ENCODE data around the gene POU1F1.

Gene POU1F1

GRCh38 chr3:87227104-87227834 lies 49.1 kb downstream of the POU1F1 start, which contains the start of gene CHMP2B:
CHMP2B (plus strand) TSS chr3:87227309; CDS start chr3:87227523, 214 bp downstream.
- DNase-seq (peak; percentile 91), ATAC-seq (ENCODE audit: insufficient read depth, low read depth) (peak; percentile 95)
- H3K79me2 ChIP-seq (ENCODE audit: insufficient read depth, low read length), result peaks cover 51% of the 10 kb centered on the region
- peak within 1 kb of the TSS; percentile 83 for H3K9ac ChIP-seq (ENCODE audit: low read depth, low read length)
- no peaks in the 10 kb centered on the region for H3K36me3 ChIP-seq (ENCODE audit: insufficient read depth, low read length)
- peak within 1 kb of the TSS; percentile 80 for H3K27ac ChIP-seq (ENCODE audit: low read length)
- H3K27me3 ChIP-seq (ENCODE audit: insufficient read depth, low read length, poor library complexity), result peaks cover 2% of the 10 kb centered on the region
- peaks cover 33% of the 10 kb centered on the region for H3K4me1 ChIP-seq (ENCODE audit: insufficient read depth, low read length)
- no peaks in the 10 kb centered on the region for H3K9me3 ChIP-seq (ENCODE audit: insufficient read depth, low read length, severe bottlenecking)
- peak within 1 kb of the TSS; percentile 84 for H3K4me2 ChIP-seq (ENCODE audit: insufficient read depth, low read length)
- H2AFZ ChIP-seq (ENCODE audit: low read depth, low read length), result peak within 1 kb of the TSS; percentile 87
- peaks cover 6% of the 10 kb centered on the region; the same call in 1 of the 2 replicates for H4K20me1 ChIP-seq (ENCODE audit: insufficient read depth, low read length)
- no peak for TF ChIP-seq CTCF (IDR thresholded peaks at IDR 0.05; ENCODE audit: borderline replicate concordance, extremely low read depth, low read length, poor library complexity, severe bottlenecking)
- no peak for TF ChIP-seq EZH2 (IDR thresholded peaks at IDR 0.05; ENCODE audit: borderline replicate concordance, low read depth, low read length, severe bottlenecking)
- H3K4me3 ChIP-seq (ENCODE audit: low read depth in 1 of 2, low read length in 2 of 2), result peak within 1 kb of the TSS; percentile 86 to 91

- H3K27ac ChIP-seq (ENCODE audit: low read length), result no peak overlapping the region
- no peak overlapping the region for H3K9ac ChIP-seq (ENCODE audit: low read depth, low read length)
- TF ChIP-seq CTCF (IDR thresholded peaks at IDR 0.05; ENCODE audit: borderline replicate concordance, extremely low read depth, low read length, poor library complexity, severe bottlenecking) (no peak), EZH2 (IDR thresholded peaks at IDR 0.05; ENCODE audit: borderline replicate concordance, low read depth, low read length, severe bottlenecking) (no peak)
- H3K4me3 ChIP-seq (ENCODE audit: low read depth in 1 of 2, low read length in 2 of 2), result no peak overlapping the region
- no peak overlapping the region for H2AFZ ChIP-seq (ENCODE audit: low read depth, low read length)
- ATAC-seq (ENCODE audit: insufficient read depth, low read depth) (no peak), DNase-seq (no peak)
- peaks cover 35% of the 10 kb centered on the region for H3K79me2 ChIP-seq (ENCODE audit: insufficient read depth, low read length)
- no peaks in the 10 kb centered on the region for H3K36me3 ChIP-seq (ENCODE audit: insufficient read depth, low read length)
- H3K27me3 ChIP-seq (ENCODE audit: insufficient read depth, low read length, poor library complexity), result peaks cover 4% of the 10 kb centered on the region
- H3K9me3 ChIP-seq (ENCODE audit: insufficient read depth, low read length, severe bottlenecking), result no peaks in the 10 kb centered on the region
- H4K20me1 ChIP-seq (ENCODE audit: insufficient read depth, low read length), result peaks cover 3% of the 10 kb centered on the region; the same call in 1 of the 2 replicates
- peak overlapping the region; percentile 84 for H3K4me2 ChIP-seq (ENCODE audit: insufficient read depth, low read length)
- H3K4me1 ChIP-seq (ENCODE audit: insufficient read depth, low read length), result peaks cover 31% of the 10 kb centered on the region
These were observed 50.7 kb downstream of the POU1F1 start for GRCh38 chr3:87225659-87226058.

- Histone ChIP-seq H3K27ac (ENCODE audit: low read length) (no peak overlapping the region), H3K4me3 (ENCODE audit: low read depth in 1 of 2, low read length in 2 of 2) (no peak overlapping the region), H3K79me2 (ENCODE audit: insufficient read depth, low read length) (no peaks in the 10 kb centered on the region), H3K9ac (ENCODE audit: low read depth, low read length) (no peak overlapping the region), H2AFZ (ENCODE audit: low read depth, low read length) (no peak overlapping the region), H3K9me3 (ENCODE audit: insufficient read depth, low read length, severe bottlenecking) (no peaks in the 10 kb centered on the region), H3K4me1 (ENCODE audit: insufficient read depth, low read length) (no peaks in the 10 kb centered on the region), H3K36me3 (ENCODE audit: insufficient read depth, low read length) (no peaks in the 10 kb centered on the region), H3K27me3 (ENCODE audit: insufficient read depth, low read length, poor library complexity) (peaks cover 4% of the 10 kb centered on the region), H3K4me2 (ENCODE audit: insufficient read depth, low read length) (no peak overlapping the region), H4K20me1 (ENCODE audit: insufficient read depth, low read length) (no peaks in the 10 kb centered on the region)
- DNase-seq (no peak), ATAC-seq (ENCODE audit: insufficient read depth, low read depth) (no peak)
- TF ChIP-seq EZH2 (IDR thresholded peaks at IDR 0.05; ENCODE audit: borderline replicate concordance, low read depth, low read length, severe bottlenecking) (no peak), CTCF (IDR thresholded peaks at IDR 0.05; ENCODE audit: borderline replicate concordance, extremely low read depth, low read length, poor library complexity, severe bottlenecking) (no peak)
These were observed 56.8 kb downstream of the POU1F1 start for GRCh38 chr3:87219611-87220010.

Data from DND-41 (cell line).